ENCODE data around the gene POLD1.
"Not testable (repeated sequence)": the region's sequence is repeated elsewhere in the genome, so short reads cannot be mapped to it uniquely, and the experiment has no call there.

GRCh38 chr19:50390952-50391351 lies 6.8 kb downstream of the POLD1 start:
- TF ChIP-seq, protein P1, sequence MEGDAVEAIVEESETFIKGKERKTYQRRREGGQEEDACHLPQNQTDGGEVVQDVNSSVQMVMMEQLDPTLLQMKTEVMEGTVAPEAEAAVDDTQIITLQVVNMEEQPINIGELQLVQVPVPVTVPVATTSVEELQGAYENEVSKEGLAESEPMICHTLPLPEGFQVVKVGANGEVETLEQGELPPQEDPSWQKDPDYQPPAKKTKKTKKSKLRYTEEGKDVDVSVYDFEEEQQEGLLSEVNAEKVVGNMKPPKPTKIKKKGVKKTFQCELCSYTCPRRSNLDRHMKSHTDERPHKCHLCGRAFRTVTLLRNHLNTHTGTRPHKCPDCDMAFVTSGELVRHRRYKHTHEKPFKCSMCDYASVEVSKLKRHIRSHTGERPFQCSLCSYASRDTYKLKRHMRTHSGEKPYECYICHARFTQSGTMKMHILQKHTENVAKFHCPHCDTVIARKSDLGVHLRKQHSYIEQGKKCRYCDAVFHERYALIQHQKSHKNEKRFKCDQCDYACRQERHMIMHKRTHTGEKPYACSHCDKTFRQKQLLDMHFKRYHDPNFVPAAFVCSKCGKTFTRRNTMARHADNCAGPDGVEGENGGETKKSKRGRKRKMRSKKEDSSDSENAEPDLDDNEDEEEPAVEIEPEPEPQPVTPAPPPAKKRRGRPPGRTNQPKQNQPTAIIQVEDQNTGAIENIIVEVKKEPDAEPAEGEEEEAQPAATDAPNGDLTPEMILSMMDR (IDR thresholded peaks at IDR 0.05) = not testable (repeated sequence)
- TF ChIP-seq POLR2A (IDR thresholded peaks at IDR 0.05) = not testable (repeated sequence)
